Stimulated activated CD4-positive, alpha-beta T cell treated with anti-CD3 and anti-CD28 coated beads, Interleukin-1b, Interleukin-23, amount 100 ng/mL, for 1 hour (primary cell): ENCODE results near the gene EDEM3.
"Not testable (repeated sequence)": the region's sequence is repeated elsewhere in the genome, so short reads cannot be mapped to it uniquely, and the experiment has no call there.

ENCODE experiments used
- DNase-seq, 2 donors: peaks; one replicate each; pipeline ENCODE4 v3.0.0-alpha.2; 2020; ENCODE audit warnings: low read depth in 2 of 2

EDEM3 gene

DNA sequence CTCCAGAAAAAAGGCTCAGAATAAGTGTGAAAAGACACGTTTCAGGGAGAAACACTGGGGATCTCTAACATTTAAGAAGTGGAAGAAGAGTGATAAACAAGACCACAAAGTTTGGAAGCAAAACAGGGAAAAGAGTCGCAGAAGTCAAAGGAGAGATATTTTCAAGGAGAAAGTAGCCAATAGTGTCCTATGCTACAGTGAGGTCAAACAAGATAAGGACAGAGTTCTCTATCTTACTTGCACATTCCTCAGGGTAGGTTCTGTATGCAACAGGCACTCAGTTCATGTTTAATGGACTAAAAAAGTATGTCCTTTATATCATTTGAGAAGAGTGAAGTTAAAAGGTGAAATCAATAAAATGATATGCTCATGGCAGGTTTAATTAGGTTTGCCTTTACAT is 13.8 kb upstream of the EDEM3 start:
- DNase-seq: no peak

GRCh38 chr1:184767591-184767990 is 12.9 kb upstream of the EDEM3 start:
- no peak for DNase-seq

- DNase-seq: no peak
Observed at GRCh38 chr1:184764483-184764882, 9.8 kb upstream of the EDEM3 start.

DNA sequence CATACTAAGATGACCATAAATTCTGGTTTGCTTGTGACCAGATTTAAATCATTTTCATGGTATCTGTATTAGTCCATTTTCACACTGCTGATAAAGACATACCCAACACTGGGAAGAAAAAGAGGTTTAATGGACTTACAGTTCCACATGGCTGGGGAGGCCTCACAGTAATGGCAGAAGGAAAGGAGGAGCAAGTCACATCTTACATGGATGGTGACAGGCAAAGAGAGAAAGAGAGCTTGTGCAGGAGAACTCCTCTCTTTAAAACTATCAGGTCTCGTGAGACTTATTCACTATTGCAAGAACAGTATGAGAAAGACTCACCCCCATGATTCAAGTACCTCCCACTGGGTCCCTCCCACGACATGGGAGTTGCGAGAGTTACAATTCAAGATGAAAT is 8.9 kb upstream of the EDEM3 start:
- not testable (repeated sequence) for DNase-seq

DNA sequence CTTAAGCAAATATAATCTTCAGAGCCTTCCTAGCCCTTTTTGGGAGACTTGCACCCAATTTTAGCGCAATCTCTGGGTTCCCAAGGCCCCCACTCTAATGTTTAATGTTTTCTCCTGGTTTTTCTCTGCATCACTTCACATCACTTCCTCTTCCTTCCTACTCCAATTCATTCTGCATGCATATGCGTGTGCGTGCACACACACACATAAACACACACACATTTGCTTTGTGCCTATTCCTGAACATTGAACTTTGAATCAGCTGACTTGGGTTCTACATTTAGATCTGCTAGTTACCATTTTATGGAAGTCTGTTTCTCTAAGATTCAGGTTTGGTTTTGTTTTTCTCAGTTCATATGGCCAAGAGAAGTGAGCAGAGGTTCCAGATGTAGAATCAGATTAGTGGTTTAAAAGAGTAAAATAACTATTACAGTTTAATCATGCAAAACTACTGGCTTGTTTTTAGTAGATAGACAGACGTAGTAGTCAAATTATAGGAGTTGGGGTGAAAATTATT is 7.4 kb upstream of the EDEM3 start:
- DNase-seq: no peak

- no peak for DNase-seq
Observed at GRCh38 chr1:184759651-184760050, 5.0 kb upstream of the EDEM3 start.

DNA sequence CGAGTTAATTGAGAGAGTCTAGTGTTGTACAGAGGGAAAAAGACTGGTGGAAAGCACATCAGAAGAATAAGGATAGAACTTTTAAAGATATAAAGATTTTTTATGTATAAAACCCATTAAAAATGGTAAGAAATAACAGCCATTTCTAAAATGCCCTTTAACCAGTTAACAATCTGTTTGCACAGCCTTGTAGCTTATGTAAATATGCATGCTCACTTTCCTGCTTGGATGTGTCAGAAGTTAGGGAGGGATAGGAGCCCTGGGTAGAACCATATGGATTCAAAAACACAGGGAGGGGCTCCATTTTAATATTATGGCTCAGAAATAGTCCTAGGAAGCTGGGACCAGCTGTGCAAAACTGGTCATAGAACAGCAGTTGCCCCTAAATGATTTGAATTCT is 4.5 kb upstream of the EDEM3 start:
- no peak for DNase-seq

GRCh38 chr1:184757891-184758290 is 3.2 kb upstream of the EDEM3 start:
- DNase-seq: no peak

DNA sequence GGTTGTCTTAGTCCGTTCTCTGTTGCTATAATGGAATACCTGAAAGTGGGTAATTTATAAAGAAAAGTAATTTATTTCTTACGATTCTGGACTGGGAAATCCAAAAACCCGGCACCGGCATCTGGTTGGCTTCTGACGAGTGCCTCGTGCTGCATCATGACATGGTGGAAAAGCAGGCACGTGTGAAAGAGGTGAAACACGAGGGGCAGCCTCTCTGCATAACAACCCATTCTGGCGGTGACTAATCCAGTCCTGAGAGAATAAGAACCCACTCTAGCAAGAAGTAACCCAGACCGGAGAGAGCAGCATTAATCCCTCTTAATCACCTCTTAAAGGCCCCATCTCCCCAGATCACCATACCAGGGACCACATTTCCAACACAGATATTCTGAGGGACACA is 2.7 kb upstream of the EDEM3 start:
- no peak for DNase-seq

GRCh38 chr1:184755226-184756065 is 788 bp upstream of the EDEM3 start:
- DNase-seq: no peak

DNA sequence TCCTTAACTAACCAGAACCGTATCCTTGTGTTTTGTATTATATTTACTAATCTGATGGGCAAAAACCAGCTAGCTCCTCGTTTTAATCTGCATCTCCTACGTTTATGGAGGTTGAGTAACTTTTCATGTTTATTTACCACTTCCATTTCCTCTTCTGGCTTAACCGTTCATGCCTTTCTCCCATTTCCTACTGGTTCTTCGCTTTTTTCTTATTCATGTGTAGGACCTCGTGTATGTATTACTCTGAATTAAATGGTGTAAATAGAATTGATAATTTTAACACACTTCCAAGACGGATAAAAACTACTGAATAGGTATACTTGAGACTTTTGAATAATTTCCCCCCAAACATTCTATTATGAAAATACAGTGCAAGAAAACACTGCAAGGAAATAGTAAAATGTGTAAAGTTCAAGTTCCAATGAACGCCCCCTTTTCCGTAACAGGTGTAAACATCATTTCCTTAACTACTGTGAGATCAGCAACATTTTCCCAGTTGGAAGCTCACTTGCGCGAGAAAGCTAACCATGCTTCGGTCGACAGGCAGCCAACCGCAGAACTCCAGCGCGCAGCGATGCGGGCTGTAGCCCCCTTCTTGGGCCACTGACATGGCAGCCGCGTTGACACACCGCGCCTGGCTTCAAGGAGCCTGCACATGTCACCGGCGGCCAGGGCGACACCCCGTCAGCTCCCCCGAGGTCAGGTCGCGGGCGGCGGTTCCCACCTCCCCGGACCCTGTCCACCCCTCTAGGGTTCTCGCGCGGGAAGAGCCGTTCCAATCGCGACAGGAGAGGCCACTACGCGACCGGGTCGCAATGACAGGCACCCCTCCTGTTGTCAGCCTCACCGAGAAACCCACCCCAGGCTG is 816 bp downstream of the EDEM3 start:
- DNase-seq: no peak

DNA sequence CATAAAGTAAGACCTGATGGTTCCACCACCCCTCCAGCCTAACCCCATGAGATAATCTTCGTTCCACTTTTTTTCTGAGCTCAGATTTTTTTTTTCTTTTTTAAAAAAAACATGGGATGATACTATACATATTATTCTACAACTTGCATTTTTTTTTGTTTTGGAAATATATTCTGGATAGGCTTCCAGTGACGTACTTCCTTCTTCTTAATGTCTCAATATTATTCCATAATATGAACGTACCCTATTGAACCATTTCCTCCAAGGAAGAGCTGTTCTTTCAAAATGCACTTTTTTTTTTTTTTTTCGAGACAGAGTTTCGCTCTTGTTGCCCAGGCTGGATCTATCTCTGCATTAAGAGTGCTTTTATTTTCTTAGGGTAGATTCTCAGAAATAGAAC is 1.5 kb downstream of the EDEM3 start:
- DNase-seq: no peak

GRCh38 chr1:184752656-184753055 is 2.0 kb downstream of the EDEM3 start:
- no peak for DNase-seq

GRCh38 chr1:184748740-184749139 is 5.9 kb downstream of the EDEM3 start:
- no peak for DNase-seq

DNA sequence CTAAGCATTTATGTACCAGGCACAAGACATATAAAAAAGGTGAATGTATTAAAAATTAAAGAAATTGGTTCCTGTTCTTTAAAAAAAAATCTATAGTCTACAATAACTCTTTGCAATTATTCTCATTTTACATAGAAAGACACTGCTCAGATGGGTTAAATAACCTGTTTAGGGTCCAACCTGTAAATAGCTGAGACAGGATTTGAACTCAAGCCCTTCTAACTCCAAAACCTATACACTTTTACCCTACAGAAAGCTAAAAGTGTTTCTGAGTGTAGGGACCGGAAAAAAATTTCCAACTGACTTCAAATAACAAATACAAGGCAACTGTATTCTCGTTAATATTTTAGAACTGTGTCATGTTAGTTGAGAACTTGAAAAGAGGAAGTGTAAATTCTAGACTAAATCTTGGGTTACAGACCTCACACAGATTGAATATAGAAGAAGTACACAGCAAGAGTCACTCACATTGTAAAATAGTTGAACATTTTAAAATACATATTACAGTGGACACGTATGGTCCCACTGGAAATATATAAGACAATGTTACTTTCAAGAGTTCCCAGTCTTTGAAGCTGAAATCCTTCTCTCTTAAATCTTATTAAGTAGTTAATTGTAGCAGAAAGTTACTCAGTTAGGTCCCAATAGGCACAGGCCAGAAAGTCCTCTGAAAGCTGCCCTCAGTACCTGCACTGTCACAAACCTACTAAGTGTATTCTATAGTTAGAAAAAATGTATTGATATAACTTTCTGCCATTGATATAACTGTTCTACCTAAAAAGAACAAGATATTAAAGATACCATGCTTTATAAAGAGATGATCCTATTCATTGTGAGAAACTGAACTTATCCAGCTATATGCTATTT is 7.3 kb downstream of the EDEM3 start:
- no peak for DNase-seq

- DNase-seq: no peak
Observed at GRCh38 chr1:184745929-184746638, 8.6 kb downstream of the EDEM3 start.

DNA sequence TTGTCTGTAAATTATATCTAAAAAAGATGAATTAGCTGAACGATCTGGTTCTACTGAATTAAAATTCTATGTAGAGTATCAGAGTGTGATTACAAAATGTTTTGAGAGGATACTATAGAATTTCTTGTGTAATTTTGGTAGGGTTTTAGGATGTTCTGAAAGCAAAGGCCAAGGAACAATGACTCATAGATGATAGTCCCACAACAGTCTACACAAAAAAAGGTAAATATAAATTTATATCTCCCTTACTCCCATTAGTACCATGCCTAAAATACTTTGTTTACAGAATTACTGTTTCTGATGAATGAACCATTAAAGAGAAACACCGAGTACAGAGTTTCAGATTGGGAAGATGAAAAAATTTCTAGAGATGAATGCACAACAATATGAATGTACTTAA is 9.5 kb downstream of the EDEM3 start:
- no peak for DNase-seq

- no peak for DNase-seq
Observed at GRCh38 chr1:184743062-184743756, 11.4 kb downstream of the EDEM3 start.

GRCh38 chr1:184740344-184740743 is 14.3 kb downstream of the EDEM3 start:
- no peak for DNase-seq

DNA sequence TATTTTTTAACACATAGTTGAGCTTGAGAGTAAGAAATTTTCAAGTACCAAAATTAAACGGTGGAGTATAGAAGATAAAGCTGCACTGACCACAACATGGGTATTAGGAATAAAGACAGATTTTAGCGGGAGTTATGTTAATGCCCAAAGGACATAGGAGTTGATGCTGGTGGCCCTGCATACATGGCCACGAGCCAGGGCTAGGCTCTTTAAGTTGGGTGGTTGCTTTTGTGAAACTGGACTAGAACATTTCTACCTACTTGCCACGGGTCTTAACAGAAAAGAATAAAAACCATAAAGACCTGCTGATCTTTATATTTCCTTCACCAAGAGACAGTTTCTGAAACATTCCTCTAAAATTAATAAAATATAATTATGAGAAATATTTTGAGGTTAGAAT is 14.9 kb downstream of the EDEM3 start:
- DNase-seq: no peak

DNA sequence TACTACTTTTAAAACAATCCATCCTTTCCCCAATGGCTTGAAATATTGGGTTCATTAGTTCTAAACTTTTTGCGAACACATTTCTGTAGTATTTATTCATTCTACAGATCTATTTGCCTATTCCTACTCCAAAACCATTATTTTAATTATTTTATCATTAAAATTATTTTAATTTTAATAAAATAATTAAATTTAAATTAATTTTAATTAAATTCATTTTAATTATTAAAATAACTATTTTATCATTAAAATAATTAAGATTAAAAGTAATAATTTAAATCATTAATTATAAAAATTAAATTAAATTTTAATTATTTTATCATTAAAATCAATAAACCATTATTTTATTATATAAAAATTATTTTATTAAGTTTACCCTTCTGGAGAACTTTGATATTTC is 15.6 kb downstream of the EDEM3 start:
- no peak for DNase-seq
